K562 (cell line): ENCODE data around the gene ATP2A3. TPM values are rescaled to one million over a fixed set of nuclear protein-coding genes. Genes with fewer than 3 reads are reported as not detected.

Source experiments
- ATF1 ChIP-seq, 2 experiments: fragments of 450-650 bp in 1 of 2; IDR thresholded peaks; 2 replicates each; pipeline ENCODE4 v1.6.1; 2016; ENCODE audit warnings: missing compliant biosample characterization in 1 of 2, missing genetic modification characterization in 1 of 2
- ELF2 ChIP-seq: fragments of 250-450 bp; sonication (Bioruptor Pico); IDR thresholded peaks from 2 replicates; pipeline ENCODE4 v1.5.0; 2021; ENCODE audit warnings: mild to moderate bottlenecking
- KHSRP ChIP-seq: fragments of 450-650 bp; IDR thresholded peaks from 2 replicates; pipeline ENCODE4 v1.6.1; 2017
- MAZ ChIP-seq, 2 experiments: fragments of 450-650 bp in 1 of 2; sonication (generic) in 1 of 2; formaldehyde crosslinking; IDR thresholded peaks in 1 of 2; conservative IDR thresholded peaks in 1 of 2; 2 replicates each; pipeline versions ENCODE4 v1.4.0 to v1.5.0; 2020; ENCODE audit warnings: mild to moderate bottlenecking in 1 of 2, missing genetic modification reagents in 1 of 2
- NELFE ChIP-seq: IDR thresholded peaks from 2 replicates; pipeline ENCODE4 v1.6.1; 2011; ENCODE audit warnings: mild to moderate bottlenecking; ENCODE audit not compliant: insufficient read depth, insufficient read length
- PHF8 ChIP-seq: fragments of 200-600 bp; sonication (generic); IDR thresholded peaks from 2 replicates; pipeline ENCODE4 v1.6.1; 2012; ENCODE audit warnings: mixed run types, mild to moderate bottlenecking, inconsistent platforms, low read length, moderate library complexity, borderline replicate concordance
- POLR2A ChIP-seq: fragments of 450-650 bp; conservative IDR thresholded peaks from 2 replicates; pipeline ENCODE4 v1.6.1; 2016
- PPARD ChIP-seq: fragments of 250-450 bp; sonication (Bioruptor Pico); IDR thresholded peaks from 2 replicates; pipeline ENCODE4 v1.8.0; 2022; ENCODE audit warnings: inconsistent platforms, mild to moderate bottlenecking, moderate library complexity
- RBM14 ChIP-seq: fragments of 200-400 bp; formaldehyde crosslinking; IDR thresholded peaks from 2 replicates; pipeline ENCODE4 v1.6.1; 2018; ENCODE audit warnings: low read depth, mild to moderate bottlenecking, low read length, moderate library complexity, borderline replicate concordance; ENCODE audit not compliant: insufficient read depth
- TFAM ChIP-seq: fragments of 250-450 bp; sonication (Bioruptor Pico); conservative IDR thresholded peaks from 2 replicates; pipeline ENCODE4 v1.5.0; 2021; ENCODE audit warnings: mild to moderate bottlenecking, moderate library complexity
- ZNF408 ChIP-seq: fragments of 250-450 bp; sonication (Bioruptor Pico); IDR thresholded peaks from 2 replicates; pipeline ENCODE4 v1.4.0; 2020; ENCODE audit warnings: low read depth, mild to moderate bottlenecking, moderate library complexity
- ZNF79 ChIP-seq: fragments of 250-450 bp; sonication (Bioruptor Pico); IDR thresholded peaks from 2 replicates; pipeline ENCODE4 v1.4.0; 2020; ENCODE audit warnings: low read depth, mild to moderate bottlenecking, moderate library complexity
- polyA plus RNA-seq, 8 experiments: library from polyadenylated mRNA; depleted of rRNA in 4 of 8; stranded (reverse) in 5 of 8; unstranded in 3 of 8; fragments of >200 nt; fragmentation: Nextera tagmentation in 2 of 8; fragmentation: Illumina TruSeq in 1 of 8; extraction: Ambion mirVana in 2 of 8; extraction: Trizol in 1 of 8; gene quantifications; 2 replicates each; pipeline versions ENCODE4 v1.2.1 to v1.2.3, GENCODE V29; 2011 to 2014; ENCODE audit warnings: inconsistent platforms in 1 of 8, missing spikeins in 1 of 8
- total RNA-seq, 7 experiments: library from RNA; depleted of rRNA in 6 of 7; stranded (reverse); fragments of >200 nt in 6 of 7; fragmentation: Illumina TruSeq in 2 of 7; extraction: Trizol in 2 of 7; gene quantifications; 2 replicates each; pipeline versions ENCODE4 v1.2.1 to v1.2.3, GENCODE V29; 2011 to 2021; ENCODE audit warnings: low replicate concordance in 1 of 7
- TF ChIP-seq, protein P1 (sequence below): fragments of 450-650 bp; IDR thresholded peaks from 2 replicates; pipeline ENCODE4 v1.6.1; 2017; ENCODE audit warnings: antibody characterized with exemption, mild to moderate bottlenecking
- TF ChIP-seq, protein P2 (sequence below): fragments of 200-600 bp; sonication (generic); IDR thresholded peaks from one replicate; pipeline ENCODE4 v1.6.1; 2012; ENCODE audit warnings: mild to moderate bottlenecking, low read depth, low read length, inconsistent platforms

Gene ATP2A3
- total and polyA plus RNA-seq, 9 of the 15 experiments (the other 6 are each of a cell fraction or from before 2014, with no cell fraction given): 0.65 to 103 (median 31.3) TPM

DNA sequence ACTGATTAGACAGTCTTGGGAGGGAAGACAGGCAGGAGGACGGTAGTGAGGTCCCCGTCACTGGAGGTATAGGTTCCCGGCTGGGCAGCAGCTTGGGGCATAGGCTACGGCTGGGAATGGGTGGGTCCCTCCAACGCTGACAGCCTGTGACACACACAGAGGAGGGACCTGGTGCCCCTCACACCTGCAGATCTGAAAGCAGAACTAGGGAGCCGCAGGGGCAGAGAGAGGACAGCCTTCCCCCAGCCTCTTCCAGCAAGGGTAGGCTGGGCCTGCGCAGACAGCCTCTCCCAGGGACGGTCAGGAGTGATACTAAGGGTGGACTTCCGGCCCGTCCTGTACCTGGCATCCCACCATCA is 49.9 kb downstream of the ATP2A3 start (continued):
- TF ChIP-seq ELF2 (CRISPR knock-in tag) (no peak), PHF8 (no peak), ZNF408 (CRISPR knock-in tag) (no peak), POLR2A (no peak), TFAM (CRISPR knock-in tag) (no peak), NELFE (no peak), RBM14 (no peak), MAZ (CRISPR knock-in tag; conservative IDR thresholded peaks at IDR 0.05 in 1 of 2, IDR thresholded peaks at IDR 0.05 in 1 of 2) (no peak), KHSRP (no peak), PPARD (CRISPR knock-in tag) (no peak), ZNF79 (CRISPR knock-in tag) (no peak), ATF1 (CRISPR knock-in tag; IDR thresholded peaks at IDR 0.05) (no peak), ATF1 (tag; IDR thresholded peaks at IDR 0.05) (0 out of 2 replicates have a peak, but pooled peaks have one; percentile 6)
- TF ChIP-seq, protein P1, sequence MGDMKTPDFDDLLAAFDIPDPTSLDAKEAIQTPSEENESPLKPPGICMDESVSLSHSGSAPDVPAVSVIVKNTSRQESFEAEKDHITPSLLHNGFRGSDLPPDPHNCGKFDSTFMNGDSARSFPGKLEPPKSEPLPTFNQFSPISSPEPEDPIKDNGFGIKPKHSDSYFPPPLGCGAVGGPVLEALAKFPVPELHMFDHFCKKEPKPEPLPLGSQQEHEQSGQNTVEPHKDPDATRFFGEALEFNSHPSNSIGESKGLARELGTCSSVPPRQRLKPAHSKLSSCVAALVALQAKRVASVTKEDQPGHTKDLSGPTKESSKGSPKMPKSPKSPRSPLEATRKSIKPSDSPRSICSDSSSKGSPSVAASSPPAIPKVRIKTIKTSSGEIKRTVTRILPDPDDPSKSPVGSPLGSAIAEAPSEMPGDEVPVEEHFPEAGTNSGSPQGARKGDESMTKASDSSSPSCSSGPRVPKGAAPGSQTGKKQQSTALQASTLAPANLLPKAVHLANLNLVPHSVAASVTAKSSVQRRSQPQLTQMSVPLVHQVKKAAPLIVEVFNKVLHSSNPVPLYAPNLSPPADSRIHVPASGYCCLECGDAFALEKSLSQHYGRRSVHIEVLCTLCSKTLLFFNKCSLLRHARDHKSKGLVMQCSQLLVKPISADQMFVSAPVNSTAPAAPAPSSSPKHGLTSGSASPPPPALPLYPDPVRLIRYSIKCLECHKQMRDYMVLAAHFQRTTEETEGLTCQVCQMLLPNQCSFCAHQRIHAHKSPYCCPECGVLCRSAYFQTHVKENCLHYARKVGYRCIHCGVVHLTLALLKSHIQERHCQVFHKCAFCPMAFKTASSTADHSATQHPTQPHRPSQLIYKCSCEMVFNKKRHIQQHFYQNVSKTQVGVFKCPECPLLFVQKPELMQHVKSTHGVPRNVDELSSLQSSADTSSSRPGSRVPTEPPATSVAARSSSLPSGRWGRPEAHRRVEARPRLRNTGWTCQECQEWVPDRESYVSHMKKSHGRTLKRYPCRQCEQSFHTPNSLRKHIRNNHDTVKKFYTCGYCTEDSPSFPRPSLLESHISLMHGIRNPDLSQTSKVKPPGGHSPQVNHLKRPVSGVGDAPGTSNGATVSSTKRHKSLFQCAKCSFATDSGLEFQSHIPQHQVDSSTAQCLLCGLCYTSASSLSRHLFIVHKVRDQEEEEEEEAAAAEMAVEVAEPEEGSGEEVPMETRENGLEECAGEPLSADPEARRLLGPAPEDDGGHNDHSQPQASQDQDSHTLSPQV: no peak
- TF ChIP-seq, protein P2, sequence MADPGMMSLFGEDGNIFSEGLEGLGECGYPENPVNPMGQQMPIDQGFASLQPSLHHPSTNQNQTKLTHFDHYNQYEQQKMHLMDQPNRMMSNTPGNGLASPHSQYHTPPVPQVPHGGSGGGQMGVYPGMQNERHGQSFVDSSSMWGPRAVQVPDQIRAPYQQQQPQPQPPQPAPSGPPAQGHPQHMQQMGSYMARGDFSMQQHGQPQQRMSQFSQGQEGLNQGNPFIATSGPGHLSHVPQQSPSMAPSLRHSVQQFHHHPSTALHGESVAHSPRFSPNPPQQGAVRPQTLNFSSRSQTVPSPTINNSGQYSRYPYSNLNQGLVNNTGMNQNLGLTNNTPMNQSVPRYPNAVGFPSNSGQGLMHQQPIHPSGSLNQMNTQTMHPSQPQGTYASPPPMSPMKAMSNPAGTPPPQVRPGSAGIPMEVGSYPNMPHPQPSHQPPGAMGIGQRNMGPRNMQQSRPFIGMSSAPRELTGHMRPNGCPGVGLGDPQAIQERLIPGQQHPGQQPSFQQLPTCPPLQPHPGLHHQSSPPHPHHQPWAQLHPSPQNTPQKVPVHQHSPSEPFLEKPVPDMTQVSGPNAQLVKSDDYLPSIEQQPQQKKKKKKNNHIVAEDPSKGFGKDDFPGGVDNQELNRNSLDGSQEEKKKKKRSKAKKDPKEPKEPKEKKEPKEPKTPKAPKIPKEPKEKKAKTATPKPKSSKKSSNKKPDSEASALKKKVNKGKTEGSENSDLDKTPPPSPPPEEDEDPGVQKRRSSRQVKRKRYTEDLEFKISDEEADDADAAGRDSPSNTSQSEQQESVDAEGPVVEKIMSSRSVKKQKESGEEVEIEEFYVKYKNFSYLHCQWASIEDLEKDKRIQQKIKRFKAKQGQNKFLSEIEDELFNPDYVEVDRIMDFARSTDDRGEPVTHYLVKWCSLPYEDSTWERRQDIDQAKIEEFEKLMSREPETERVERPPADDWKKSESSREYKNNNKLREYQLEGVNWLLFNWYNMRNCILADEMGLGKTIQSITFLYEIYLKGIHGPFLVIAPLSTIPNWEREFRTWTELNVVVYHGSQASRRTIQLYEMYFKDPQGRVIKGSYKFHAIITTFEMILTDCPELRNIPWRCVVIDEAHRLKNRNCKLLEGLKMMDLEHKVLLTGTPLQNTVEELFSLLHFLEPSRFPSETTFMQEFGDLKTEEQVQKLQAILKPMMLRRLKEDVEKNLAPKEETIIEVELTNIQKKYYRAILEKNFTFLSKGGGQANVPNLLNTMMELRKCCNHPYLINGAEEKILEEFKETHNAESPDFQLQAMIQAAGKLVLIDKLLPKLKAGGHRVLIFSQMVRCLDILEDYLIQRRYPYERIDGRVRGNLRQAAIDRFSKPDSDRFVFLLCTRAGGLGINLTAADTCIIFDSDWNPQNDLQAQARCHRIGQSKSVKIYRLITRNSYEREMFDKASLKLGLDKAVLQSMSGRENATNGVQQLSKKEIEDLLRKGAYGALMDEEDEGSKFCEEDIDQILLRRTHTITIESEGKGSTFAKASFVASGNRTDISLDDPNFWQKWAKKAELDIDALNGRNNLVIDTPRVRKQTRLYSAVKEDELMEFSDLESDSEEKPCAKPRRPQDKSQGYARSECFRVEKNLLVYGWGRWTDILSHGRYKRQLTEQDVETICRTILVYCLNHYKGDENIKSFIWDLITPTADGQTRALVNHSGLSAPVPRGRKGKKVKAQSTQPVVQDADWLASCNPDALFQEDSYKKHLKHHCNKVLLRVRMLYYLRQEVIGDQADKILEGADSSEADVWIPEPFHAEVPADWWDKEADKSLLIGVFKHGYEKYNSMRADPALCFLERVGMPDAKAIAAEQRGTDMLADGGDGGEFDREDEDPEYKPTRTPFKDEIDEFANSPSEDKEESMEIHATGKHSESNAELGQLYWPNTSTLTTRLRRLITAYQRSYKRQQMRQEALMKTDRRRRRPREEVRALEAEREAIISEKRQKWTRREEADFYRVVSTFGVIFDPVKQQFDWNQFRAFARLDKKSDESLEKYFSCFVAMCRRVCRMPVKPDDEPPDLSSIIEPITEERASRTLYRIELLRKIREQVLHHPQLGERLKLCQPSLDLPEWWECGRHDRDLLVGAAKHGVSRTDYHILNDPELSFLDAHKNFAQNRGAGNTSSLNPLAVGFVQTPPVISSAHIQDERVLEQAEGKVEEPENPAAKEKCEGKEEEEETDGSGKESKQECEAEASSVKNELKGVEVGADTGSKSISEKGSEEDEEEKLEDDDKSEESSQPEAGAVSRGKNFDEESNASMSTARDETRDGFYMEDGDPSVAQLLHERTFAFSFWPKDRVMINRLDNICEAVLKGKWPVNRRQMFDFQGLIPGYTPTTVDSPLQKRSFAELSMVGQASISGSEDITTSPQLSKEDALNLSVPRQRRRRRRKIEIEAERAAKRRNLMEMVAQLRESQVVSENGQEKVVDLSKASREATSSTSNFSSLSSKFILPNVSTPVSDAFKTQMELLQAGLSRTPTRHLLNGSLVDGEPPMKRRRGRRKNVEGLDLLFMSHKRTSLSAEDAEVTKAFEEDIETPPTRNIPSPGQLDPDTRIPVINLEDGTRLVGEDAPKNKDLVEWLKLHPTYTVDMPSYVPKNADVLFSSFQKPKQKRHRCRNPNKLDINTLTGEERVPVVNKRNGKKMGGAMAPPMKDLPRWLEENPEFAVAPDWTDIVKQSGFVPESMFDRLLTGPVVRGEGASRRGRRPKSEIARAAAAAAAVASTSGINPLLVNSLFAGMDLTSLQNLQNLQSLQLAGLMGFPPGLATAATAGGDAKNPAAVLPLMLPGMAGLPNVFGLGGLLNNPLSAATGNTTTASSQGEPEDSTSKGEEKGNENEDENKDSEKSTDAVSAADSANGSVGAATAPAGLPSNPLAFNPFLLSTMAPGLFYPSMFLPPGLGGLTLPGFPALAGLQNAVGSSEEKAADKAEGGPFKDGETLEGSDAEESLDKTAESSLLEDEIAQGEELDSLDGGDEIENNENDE: no peak
